MCF 10A (cell line): ENCODE results near the gene OPN1SW. TPM values are rescaled to one million over a fixed set of nuclear protein-coding genes. Genes with fewer than 3 reads are reported as not detected.

Experiments
- BruUV-seq: library from RNA; stranded (reverse); fragments of 400-500 nt; replicated peaks from 2 replicates; lab custom pipeline; 2021; lab: Mats Ljungman, UMichigan
- CTCF ChIA-PET: fragments of 300-600 bp; sonication (Branson Sonifier 250); formaldehyde crosslinking; extraction: SDS; loops from one replicate; lab custom pipeline; 2021; ENCODE audit warnings: antibody characterized with exemption, inconsistent platforms; lab: Yijun Ruan, JAX
- POLR2A ChIA-PET: fragments of 300-600, 350-650 bp; sonication (Branson Sonifier 250); formaldehyde crosslinking; extraction: SDS; loops from one replicate; lab custom pipeline; 2020; ENCODE audit warnings: antibody characterized with exemption, inconsistent platforms; lab: Yijun Ruan, JAX
- DNase-seq: peaks from one replicate; pipeline ENCODE4 v3.0.0-alpha.2; 2018; ENCODE audit not compliant: unreplicated experiment
- H3K27ac Mint-ChIP-seq: one replicate; pipeline ENCODE4 v1.8.0; 2022; ENCODE audit warnings: mild to moderate bottlenecking, low read depth, mixed read lengths; ENCODE audit not compliant: unreplicated experiment
- H3K27me3 Mint-ChIP-seq: one replicate; pipeline ENCODE4 v1.8.0; 2022; ENCODE audit warnings: mixed read lengths; ENCODE audit not compliant: insufficient read depth, unreplicated experiment
- H3K36me3 Mint-ChIP-seq: one replicate; pipeline ENCODE4 v1.8.0; 2022; ENCODE audit warnings: mild to moderate bottlenecking, moderate library complexity, mixed read lengths; ENCODE audit not compliant: insufficient read depth, unreplicated experiment
- H3K4me1 Mint-ChIP-seq: one replicate; pipeline ENCODE4 v1.8.0; 2022; ENCODE audit warnings: mixed read lengths; ENCODE audit not compliant: insufficient read depth, unreplicated experiment
- H3K4me3 Mint-ChIP-seq: one replicate; pipeline ENCODE4 v1.8.0; 2022; ENCODE audit warnings: mild to moderate bottlenecking, moderate library complexity, mixed read lengths; ENCODE audit not compliant: unreplicated experiment
- H3K9me3 Mint-ChIP-seq: one replicate; pipeline ENCODE4 v1.8.0; 2022; ENCODE audit warnings: mixed read lengths; ENCODE audit not compliant: unreplicated experiment
- intact Hi-C: fragments of 100-400 bp; cut with micrococcal nuclease; formaldehyde crosslinking; loops from 2 replicates; pipeline ENCODE4 v1.14.1; 2022
- total RNA-seq: library from RNA; stranded (reverse); gene quantifications from 2 replicates; pipeline ENCODE4 v1.2.3, GENCODE V29; 2022
- TF ChIP-seq, protein P1 (sequence below): fragments of 200-600 bp; IDR thresholded peaks from one replicate; pipeline ENCODE4 v1.8.0; 2022; ENCODE audit warnings: antibody characterized with exemption, mild to moderate bottlenecking; ENCODE audit not compliant: unreplicated experiment

OPN1SW gene
- total RNA-seq, 1 experiment from 2014 or later, result not detected

DNA sequence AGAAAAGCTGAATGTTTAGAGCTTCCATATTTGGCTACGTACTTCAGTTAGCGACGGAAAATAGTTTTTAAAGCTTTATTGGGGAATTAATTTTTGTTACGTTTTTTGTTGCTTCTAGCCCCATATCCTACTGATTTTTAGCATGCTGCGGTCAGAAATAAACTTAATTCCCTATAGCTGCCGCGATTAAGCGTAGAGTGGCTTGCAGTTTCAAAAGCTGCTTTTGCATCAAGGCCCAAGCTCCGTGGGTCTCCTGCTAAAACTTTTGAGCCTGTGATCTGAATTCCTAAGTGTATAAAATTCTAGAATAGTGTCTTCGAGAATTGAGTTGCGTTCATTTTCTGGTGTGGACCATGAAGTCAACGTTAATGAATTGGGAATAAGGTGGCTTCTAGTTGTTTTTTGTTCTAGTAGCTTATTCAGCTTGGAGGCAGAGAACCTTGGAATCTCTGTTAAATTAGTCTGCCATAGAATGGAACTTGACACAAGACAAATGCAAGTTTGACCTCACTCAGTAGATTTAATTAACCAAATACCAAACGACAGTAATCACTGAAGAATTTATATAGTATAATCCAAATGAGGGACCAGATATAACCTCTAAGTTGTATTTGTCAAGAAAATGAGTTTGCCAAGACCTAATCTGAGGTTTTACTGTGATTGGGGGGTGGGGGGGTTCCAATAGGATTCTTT lies 35.5 kb downstream of the OPN1SW start:
- peak overlapping the region; percentile 98 for H3K27ac Mint-ChIP-seq
- no peaks in the 10 kb centered on the region for H3K9me3 Mint-ChIP-seq
- ChIA-PET POLR2A (interaction anchor here (0.7 to 6.5 kb wide), 14 partner anchors 8 to 1616 kb away, joined by 3 to 48 read pairs (median 6); partner anchors contain the start of genes ATP6V1F and CCDC136), CTCF (interaction anchor here (0.6 to 2.4 kb wide), 7 partner anchors 30 to 1231 kb away, joined by 3 to 12 read pairs (median 3); no protein-coding TSS in a partner anchor)
- no peaks in the 10 kb centered on the region for H3K27me3 Mint-ChIP-seq
- peaks cover 44% of the 10 kb centered on the region for H3K4me1 Mint-ChIP-seq
- TF ChIP-seq, protein P1, sequence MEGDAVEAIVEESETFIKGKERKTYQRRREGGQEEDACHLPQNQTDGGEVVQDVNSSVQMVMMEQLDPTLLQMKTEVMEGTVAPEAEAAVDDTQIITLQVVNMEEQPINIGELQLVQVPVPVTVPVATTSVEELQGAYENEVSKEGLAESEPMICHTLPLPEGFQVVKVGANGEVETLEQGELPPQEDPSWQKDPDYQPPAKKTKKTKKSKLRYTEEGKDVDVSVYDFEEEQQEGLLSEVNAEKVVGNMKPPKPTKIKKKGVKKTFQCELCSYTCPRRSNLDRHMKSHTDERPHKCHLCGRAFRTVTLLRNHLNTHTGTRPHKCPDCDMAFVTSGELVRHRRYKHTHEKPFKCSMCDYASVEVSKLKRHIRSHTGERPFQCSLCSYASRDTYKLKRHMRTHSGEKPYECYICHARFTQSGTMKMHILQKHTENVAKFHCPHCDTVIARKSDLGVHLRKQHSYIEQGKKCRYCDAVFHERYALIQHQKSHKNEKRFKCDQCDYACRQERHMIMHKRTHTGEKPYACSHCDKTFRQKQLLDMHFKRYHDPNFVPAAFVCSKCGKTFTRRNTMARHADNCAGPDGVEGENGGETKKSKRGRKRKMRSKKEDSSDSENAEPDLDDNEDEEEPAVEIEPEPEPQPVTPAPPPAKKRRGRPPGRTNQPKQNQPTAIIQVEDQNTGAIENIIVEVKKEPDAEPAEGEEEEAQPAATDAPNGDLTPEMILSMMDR, result no peak
- peaks cover 12% of the 10 kb centered on the region for H3K36me3 Mint-ChIP-seq
- intact Hi-C loops, result loop anchor here (5.0 to 10.0 kb wide), 2 partner anchors 43 to 125 kb away; partner anchors contain the start of gene ATP6V1F
- peak overlapping the region; percentile 100 for H3K4me3 Mint-ChIP-seq
- DNase-seq, result no peak
- TSS peak; percentile 50 for BruUV-seq

DNA sequence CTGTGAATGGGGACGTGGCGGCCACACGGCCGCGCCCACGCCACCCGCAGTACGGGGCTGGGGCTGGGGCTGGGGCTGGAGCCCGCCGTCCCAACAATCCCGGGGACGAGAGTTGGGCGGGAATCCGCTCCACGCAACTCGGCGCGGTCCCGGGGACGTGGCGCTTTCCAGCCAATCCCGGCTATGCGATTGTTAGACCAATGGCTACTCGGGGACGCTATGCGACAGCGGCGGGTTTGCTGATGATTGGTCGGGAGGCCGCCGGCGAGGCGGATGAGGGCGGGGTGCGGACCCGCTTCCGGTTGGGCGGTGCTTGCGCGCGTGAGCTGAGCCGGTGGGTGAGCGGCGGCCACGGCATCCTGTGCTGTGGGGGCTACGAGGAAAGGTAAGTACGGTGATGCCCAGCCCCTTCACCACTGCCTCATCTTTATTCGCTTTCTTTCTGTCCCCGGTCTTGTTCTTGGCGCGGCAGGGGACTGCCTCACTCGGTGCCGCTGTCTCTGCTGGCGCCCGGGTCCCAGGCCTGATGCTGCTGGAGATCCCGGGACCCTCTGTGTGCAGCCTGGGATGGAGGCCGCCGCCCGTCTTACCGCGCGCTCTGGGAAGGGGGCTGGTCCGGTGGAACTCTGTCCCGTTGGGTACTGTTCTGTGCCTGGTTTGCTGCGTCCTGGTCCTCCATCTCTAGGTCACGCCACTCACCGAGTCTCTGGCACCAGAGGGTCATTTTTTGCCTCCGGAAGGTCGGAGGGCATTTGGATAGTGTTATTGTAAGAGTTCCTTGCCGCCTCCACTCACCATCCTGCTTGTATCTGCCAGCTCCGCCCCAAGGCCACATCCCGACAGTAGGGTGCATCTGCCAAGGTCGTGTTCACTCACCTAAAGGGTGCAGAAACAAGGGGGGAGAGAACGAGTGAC lies 36.3 kb downstream of the OPN1SW start, which contains the start of gene CALU:
TSS of gene CALU (plus strand) at position 312 of the 915 bp plus-strand sequence. CDS start 9,225 bp downstream, outside the sequence.
- H3K27me3 Mint-ChIP-seq, result no peaks in the 10 kb centered on the region
- POLR2A ChIA-PET, result interaction anchor here (0.7 to 6.5 kb wide), 17 partner anchors 8 to 1617 kb away, joined by 3 to 48 read pairs (median 4); partner anchors contain the start of genes ATP6V1F, CCDC136 and TNPO3
- peak within 1 kb of the TSS; percentile 100 for H3K4me3 Mint-ChIP-seq
- TF ChIP-seq, protein P1, result no peak
- no peaks in the 10 kb centered on the region for H3K9me3 Mint-ChIP-seq
- H3K27ac Mint-ChIP-seq, result peak within 1 kb of the TSS; percentile 98
- CTCF ChIA-PET, result interaction anchor here (0.6 to 2.4 kb wide), 6 partner anchors 10 to 1232 kb away, joined by 3 to 12 read pairs (median 3); no protein-coding TSS in a partner anchor
- no TSS peak for BruUV-seq
- peak; percentile 95 for DNase-seq
- H3K36me3 Mint-ChIP-seq, result peaks cover 12% of the 10 kb centered on the region
- intact Hi-C loops, result loop anchor here (10.0 kb wide), 1 partner anchor 125 kb away; the partner anchor contains the start of gene ATP6V1F
- peaks cover 38% of the 10 kb centered on the region for H3K4me1 Mint-ChIP-seq

DNA sequence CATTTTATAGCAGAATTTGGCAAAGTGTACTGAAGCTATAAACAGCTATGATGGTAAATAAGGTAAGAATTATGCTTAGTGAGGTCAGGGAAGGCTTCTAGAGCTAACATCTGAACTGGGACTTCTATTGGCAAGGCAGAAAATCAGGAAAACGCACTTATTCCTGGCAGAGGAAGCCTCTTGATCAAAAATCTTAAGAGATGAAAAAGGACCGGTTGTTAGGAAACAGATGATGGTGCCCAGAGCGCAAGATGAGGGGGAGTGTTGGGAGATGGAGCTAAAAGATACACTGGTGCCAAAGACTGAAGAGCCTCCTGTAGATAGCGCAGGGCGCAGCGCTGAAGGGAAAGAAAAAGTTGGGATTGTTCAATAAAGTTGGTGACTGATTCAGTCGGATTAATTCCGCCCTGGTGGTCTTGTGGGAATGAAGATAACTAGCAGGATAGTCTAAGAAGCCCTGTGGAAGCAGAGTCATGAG lies 37.0 kb downstream of the OPN1SW start:
- Mint-ChIP-seq H3K4me1 (peaks cover 36% of the 10 kb centered on the region), H3K4me3 (peak overlapping the region; percentile 100), H3K9me3 (no peaks in the 10 kb centered on the region), H3K27me3 (no peaks in the 10 kb centered on the region), H3K27ac (peak overlapping the region; percentile 98), H3K36me3 (peaks cover 12% of the 10 kb centered on the region)
- TF ChIP-seq, protein P1, result no peak
- TSS peak; percentile 93 for BruUV-seq
- CTCF ChIA-PET, result interaction anchor here (0.5 to 2.4 kb wide), 6 partner anchors 12 to 155 kb away, joined by 3 to 12 read pairs (median 3); no protein-coding TSS in a partner anchor
- POLR2A ChIA-PET, result interaction anchor here (0.5 to 6.5 kb wide), 14 partner anchors 9 to 316 kb away, joined by 3 to 48 read pairs (median 4); partner anchors contain the start of genes ATP6V1F, CCDC136 and TNPO3
- no peak for DNase-seq
- intact Hi-C loops, result loop anchor here (10.0 kb wide), 1 partner anchor 126 kb away; the partner anchor contains the start of gene ATP6V1F
